Stimulated activated CD4-positive, alpha-beta T cell treated with anti-CD3 and anti-CD28 coated beads, Interleukin-4, amount 100 ng/mL, for 1 hour (primary cell): ENCODE measurements around the gene RNASE8.
"Not testable (repeated sequence)": the region's sequence is repeated elsewhere in the genome, so short reads cannot be mapped to it uniquely, and the experiment has no call there.

Source experiments
- DNase-seq: peaks from one replicate; pipeline ENCODE4 v3.0.0-alpha.2; 2020

The RNASE8 gene

GRCh38 chr14:21030531-21030930 is 27.1 kb upstream of the RNASE8 start:
- DNase-seq = no peak

GRCh38 chr14:21032326-21033132 is 25.1 kb upstream of the RNASE8 start:
- no peak for DNase-seq

GRCh38 chr14:21033133-21033698 is 24.4 kb upstream of the RNASE8 start:
- no peak for DNase-seq

GRCh38 chr14:21034707-21035106 is 22.9 kb upstream of the RNASE8 start, which contains the start of gene RNASE13:
Gene RNASE13, minus strand, starts transcription at chr14:21034807. Its CDS starts 519 bp downstream, at chr14:21034288.
- DNase-seq = no peak

GRCh38 chr14:21036751-21037150 is 20.9 kb upstream of the RNASE8 start:
- DNase-seq = no peak

- DNase-seq = no peak
Measured at GRCh38 chr14:21037156-21037555, 20.5 kb upstream of the RNASE8 start.

- no peak for DNase-seq
Measured at GRCh38 chr14:21038441-21039422, 18.9 kb upstream of the RNASE8 start.

- no peak for DNase-seq
Measured at GRCh38 chr14:21039585-21040369, 17.8 kb upstream of the RNASE8 start.

GRCh38 chr14:21040370-21040925 is 17.2 kb upstream of the RNASE8 start:
- no peak for DNase-seq

- DNase-seq = not testable (repeated sequence)
Measured at GRCh38 chr14:21040941-21041340, 16.7 kb upstream of the RNASE8 start.

GRCh38 chr14:21041676-21042433 is 15.8 kb upstream of the RNASE8 start, which contains the start of gene RNASE7:
Gene RNASE7, plus strand, starts transcription at chr14:21042362. Its CDS starts 631 bp downstream, at chr14:21042993.
- DNase-seq = no peak

GRCh38 chr14:21042918-21043317 is 14.7 kb upstream of the RNASE8 start:
- no peak for DNase-seq

GRCh38 chr14:21043387-21043973 is 14.1 kb upstream of the RNASE8 start:
- no peak for DNase-seq

GRCh38 chr14:21043974-21044618 is 13.5 kb upstream of the RNASE8 start:
- DNase-seq = no peak

GRCh38 chr14:21047378-21047781 is 10.2 kb upstream of the RNASE8 start:
- no peak for DNase-seq

- no peak for DNase-seq
Measured at GRCh38 chr14:21048638-21049037, 9.0 kb upstream of the RNASE8 start.

- no peak for DNase-seq
Measured at GRCh38 chr14:21049271-21049673, 8.3 kb upstream of the RNASE8 start.

GRCh38 chr14:21050597-21050996 is 7.0 kb upstream of the RNASE8 start:
- DNase-seq = no peak

GRCh38 chr14:21053184-21054122 is 4.2 kb upstream of the RNASE8 start:
- no peak for DNase-seq
